Parathyroid adenoma (tissue), 2 donors: ENCODE results near the gene ELOVL3.

Experiments used
- H2AFZ ChIP-seq: fragments of 300-600 bp; sonication (generic); one replicate; pipeline ENCODE4 v1.7.0; 2017; ENCODE audit warnings: antibody characterized with exemption, mild to moderate bottlenecking
- H3K27ac ChIP-seq: fragments of 300-600 bp; sonication (generic); one replicate; pipeline ENCODE4 v1.7.0; 2017
- H3K27me3 ChIP-seq: fragments of 300-600 bp; sonication (generic); one replicate; pipeline ENCODE4 v1.7.0; 2017; ENCODE audit warnings: low read length; ENCODE audit not compliant: control insufficient read depth, insufficient read depth
- H3K36me3 ChIP-seq: fragments of 300-600 bp; sonication (generic); one replicate; pipeline ENCODE4 v1.7.0; 2017; ENCODE audit warnings: low read length; ENCODE audit not compliant: control insufficient read depth, insufficient read depth
- H3K4me1 ChIP-seq: fragments of 300-600 bp; sonication (generic); one replicate; pipeline ENCODE4 v1.7.0; 2017; ENCODE audit warnings: control low read depth
- H3K4me2 ChIP-seq: fragments of 300-600 bp; sonication (generic); one replicate; pipeline ENCODE4 v1.7.0; 2017; ENCODE audit warnings: low read length
- H3K4me3 ChIP-seq: fragments of 300-600 bp; sonication (generic); one replicate; pipeline ENCODE4 v1.7.0; 2017; ENCODE audit warnings: low read depth, low read length
- H3K79me2 ChIP-seq: fragments of 300-600 bp; sonication (generic); one replicate; pipeline ENCODE4 v1.7.0; 2017; ENCODE audit warnings: control low read depth
- H3K9ac ChIP-seq: fragments of 300-600 bp; sonication (generic); one replicate; pipeline ENCODE4 v1.7.0; 2017; ENCODE audit warnings: mild to moderate bottlenecking
- H3K9me3 ChIP-seq: fragments of 300-600 bp; sonication (generic); one replicate; pipeline ENCODE4 v1.7.0; 2017; ENCODE audit warnings: low read length; ENCODE audit not compliant: control insufficient read depth
- CTCF ChIP-seq: fragments of 300-600 bp; sonication (generic); IDR thresholded peaks from one replicate; pipeline ENCODE4 v1.7.0; 2017; ENCODE audit warnings: antibody characterized with exemption, mild to moderate bottlenecking
- donor health status: primary hyperparathyroidism.

ELOVL3 gene

GRCh38 chr10:102231357-102232318 is 5.5 kb downstream of the ELOVL3 start:
- Histone ChIP-seq H3K4me2 (peak overlapping the region; percentile 69), H3K27me3 (no peaks in the 10 kb centered on the region), H3K79me2 (no peaks in the 10 kb centered on the region), H3K27ac (no peak overlapping the region), H3K4me1 (peaks cover 2% of the 10 kb centered on the region), H3K36me3 (no peaks in the 10 kb centered on the region), H3K9me3 (no peaks in the 10 kb centered on the region), H2AFZ (peak overlapping the region; percentile 82), H3K4me3 (peak overlapping the region; percentile 31), H3K9ac (no peak overlapping the region)
- TF ChIP-seq CTCF, result peak; percentile 60

- Histone ChIP-seq H3K79me2 (no peaks in the 10 kb centered on the region), H3K4me3 (no peak overlapping the region), H2AFZ (no peak overlapping the region), H3K27ac (no peak overlapping the region), H3K4me2 (no peak overlapping the region), H3K9ac (no peak overlapping the region), H3K9me3 (no peaks in the 10 kb centered on the region), H3K4me1 (peaks cover 2% of the 10 kb centered on the region), H3K36me3 (no peaks in the 10 kb centered on the region), H3K27me3 (no peaks in the 10 kb centered on the region)
- TF ChIP-seq CTCF, result no peak
Observed at GRCh38 chr10:102233997-102234396, 7.9 kb downstream of the ELOVL3 start.

- TF ChIP-seq CTCF, result no peak
- Histone ChIP-seq H3K9ac (no peak overlapping the region), H3K36me3 (no peaks in the 10 kb centered on the region), H3K4me3 (no peak overlapping the region), H3K4me1 (peaks cover 2% of the 10 kb centered on the region), H2AFZ (no peak overlapping the region), H3K9me3 (no peaks in the 10 kb centered on the region), H3K27ac (no peak overlapping the region), H3K27me3 (no peaks in the 10 kb centered on the region), H3K4me2 (no peak overlapping the region), H3K79me2 (no peaks in the 10 kb centered on the region)
Observed at GRCh38 chr10:102234888-102235597, 8.9 kb downstream of the ELOVL3 start.

GRCh38 chr10:102235598-102235920 is 9.5 kb downstream of the ELOVL3 start:
- no peaks in the 10 kb centered on the region for H3K27me3 ChIP-seq
- peaks cover 2% of the 10 kb centered on the region for H3K4me1 ChIP-seq
- H3K27ac ChIP-seq, result no peak overlapping the region
- no peak overlapping the region for H2AFZ ChIP-seq
- no peak for TF ChIP-seq CTCF
- H3K4me3 ChIP-seq, result no peak overlapping the region
- no peak overlapping the region for H3K4me2 ChIP-seq
- H3K9ac ChIP-seq, result no peak overlapping the region
- no peaks in the 10 kb centered on the region for H3K9me3 ChIP-seq
- H3K36me3 ChIP-seq, result no peaks in the 10 kb centered on the region
- H3K79me2 ChIP-seq, result no peaks in the 10 kb centered on the region
